ENCODE data around the gene RFTN1.

- TF ChIP-seq CTCF (IDR thresholded peaks at IDR 0.05) (no peak), EP300 (IDR thresholded peaks at IDR 0.05) (no peak)
Observed at GRCh38 chr3:16439163-16439847, 74.2 kb downstream of the RFTN1 start.

Data from ovary (tissue), 3 donors.